Measurements from ENCODE around the gene CYP4F11. TPM values are rescaled to one million over a fixed set of nuclear protein-coding genes. Genes with fewer than 3 reads are reported as not detected.
"Not testable (repeated sequence)": the region's sequence is repeated elsewhere in the genome, so short reads cannot be mapped to it uniquely, and the experiment has no call there.

The CYP4F11 gene, protein sequence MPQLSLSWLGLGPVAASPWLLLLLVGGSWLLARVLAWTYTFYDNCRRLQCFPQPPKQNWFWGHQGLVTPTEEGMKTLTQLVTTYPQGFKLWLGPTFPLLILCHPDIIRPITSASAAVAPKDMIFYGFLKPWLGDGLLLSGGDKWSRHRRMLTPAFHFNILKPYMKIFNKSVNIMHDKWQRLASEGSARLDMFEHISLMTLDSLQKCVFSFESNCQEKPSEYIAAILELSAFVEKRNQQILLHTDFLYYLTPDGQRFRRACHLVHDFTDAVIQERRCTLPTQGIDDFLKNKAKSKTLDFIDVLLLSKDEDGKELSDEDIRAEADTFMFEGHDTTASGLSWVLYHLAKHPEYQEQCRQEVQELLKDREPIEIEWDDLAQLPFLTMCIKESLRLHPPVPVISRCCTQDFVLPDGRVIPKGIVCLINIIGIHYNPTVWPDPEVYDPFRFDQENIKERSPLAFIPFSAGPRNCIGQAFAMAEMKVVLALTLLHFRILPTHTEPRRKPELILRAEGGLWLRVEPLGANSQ
- 0.27 TPM for total RNA-seq
- long read RNA-seq, partial matches to known transcripts = 0 of 1 reads
- long read RNA-seq, other reads (novel, unspliced or antisense) = 1 of 1 reads

DNA sequence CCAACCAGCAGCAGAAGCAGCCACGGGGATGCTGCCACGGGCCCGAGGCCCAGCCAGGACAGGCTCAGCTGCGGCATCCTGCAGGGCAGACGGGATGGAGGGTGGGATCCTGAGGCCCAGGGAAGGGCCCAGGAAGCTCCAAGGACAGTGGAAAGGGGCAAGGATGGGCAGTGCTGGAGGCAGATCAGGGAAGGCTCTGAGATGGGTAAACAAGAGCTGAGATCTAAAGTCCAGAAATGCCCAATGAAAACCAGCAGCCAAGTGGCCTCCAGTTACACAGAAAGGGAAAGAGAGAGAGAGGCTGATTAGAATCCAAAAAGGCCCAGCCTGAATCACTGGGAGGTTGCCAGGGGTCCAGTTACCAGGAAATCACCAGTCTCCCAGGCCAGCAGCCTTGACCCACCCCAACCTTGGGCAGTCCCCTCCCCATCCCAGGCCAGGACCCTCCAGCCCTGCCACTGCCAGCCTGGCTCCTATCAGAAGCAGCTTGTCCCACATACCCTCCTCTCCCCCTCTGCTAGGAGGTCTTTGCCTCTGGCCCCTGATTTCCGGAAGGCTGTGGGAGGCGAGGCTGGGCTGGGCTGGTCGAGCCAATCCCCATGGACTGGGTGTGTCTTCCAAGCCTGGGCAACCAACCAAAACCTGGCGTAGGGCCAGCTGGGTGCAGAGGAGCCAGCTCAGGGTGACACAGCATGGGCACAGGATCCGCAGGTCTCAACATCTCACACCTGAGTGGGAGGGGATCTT, at the start of gene CYP4F11:
Gene CYP4F11, minus strand, starts transcription at position 198 of the 747 bp plus-strand sequence. Its CDS starts 121 bp downstream, at position 77.
- ATAC-seq = peak; percentile 93
- intact Hi-C loops (cut with micrococcal nuclease) = no loop called here
- peak; percentile 71 for DNase-seq

DNA sequence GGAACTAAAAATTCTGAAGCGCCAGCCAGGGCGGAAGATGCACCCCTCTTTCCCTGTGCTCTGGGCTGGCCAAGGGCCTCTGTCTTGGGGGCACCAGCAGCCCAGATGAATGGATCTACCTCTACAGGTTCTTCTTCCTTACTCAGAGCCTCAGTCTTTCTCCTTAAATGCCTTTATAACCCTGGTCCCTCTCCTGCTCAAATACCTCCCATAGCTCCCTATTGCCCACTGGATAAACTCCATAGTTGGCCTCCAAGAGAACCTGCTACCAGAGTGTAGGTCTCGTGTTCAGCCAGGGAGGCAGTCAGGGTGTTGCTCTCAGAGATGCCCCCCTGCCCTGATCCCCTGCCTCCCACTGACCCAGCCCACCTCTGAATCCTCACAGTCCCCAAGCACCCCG, 45.0 kb upstream of the CYP4F11 start:
- intact Hi-C loops (cut with micrococcal nuclease) = no loop called here
- ATAC-seq (no peak), DNase-seq (no peak)

DNA sequence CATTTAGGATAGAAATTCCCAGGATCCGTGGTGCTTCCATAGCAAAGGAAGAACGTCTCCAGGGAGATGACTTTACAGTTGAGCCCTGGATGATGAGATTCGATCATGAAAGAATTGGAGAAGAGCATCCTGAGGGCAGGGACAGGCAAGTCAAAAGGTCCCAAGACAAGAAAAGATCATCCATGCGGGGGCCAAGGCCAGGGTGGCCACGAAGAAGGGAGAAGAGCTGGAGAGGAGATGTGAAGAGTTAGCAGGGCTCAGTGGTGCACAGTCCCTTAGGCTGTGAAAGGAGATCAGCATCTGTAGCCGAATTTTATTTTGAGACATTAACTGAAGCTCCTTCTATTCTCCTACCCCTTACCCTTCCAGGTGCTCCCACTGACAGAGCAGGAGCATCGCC, 43.4 kb upstream of the CYP4F11 start:
- ATAC-seq (no peak), DNase-seq (no peak)
- intact Hi-C loops (cut with micrococcal nuclease) = no loop called here

DNA sequence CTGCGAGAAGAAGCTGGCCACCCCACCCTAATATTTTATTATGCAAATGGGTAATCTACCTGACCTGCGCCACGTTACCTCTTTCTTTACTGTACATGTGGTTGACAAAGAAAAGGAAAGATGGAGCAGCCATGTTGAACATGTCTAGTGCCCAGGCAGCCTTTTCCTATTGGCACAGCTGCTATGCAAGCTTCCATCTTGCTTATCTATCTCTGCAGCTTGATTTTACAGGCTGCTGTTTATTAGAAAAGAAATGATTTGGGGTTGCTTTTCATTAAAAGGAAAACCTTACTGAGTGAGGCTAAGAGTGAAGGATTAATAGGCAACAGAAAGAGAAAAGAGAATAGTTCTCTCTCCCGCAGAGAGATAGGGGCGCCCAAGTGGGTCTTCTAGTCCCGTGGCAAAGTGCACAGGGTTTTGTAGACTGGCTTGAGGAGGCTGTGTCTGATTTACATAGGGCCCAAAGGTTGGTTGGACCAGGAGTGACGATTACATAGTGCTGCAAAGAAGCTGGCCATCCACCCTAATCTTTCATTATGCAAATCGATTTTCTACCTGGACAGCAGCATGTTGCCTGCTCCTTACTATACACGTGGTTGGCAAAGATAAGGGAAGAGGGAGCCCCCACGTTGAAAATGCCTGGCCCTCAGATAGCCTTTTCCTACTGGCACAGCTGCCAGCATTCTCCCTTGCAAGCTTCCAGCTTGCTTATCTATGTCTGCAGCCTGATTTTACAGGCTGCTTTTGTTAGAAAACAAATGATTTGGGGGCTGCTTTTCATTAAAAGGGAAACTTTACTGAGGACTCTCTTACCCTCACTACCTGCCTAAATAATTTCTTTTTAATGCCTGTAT, 42.7 kb upstream of the CYP4F11 start:
- ATAC-seq = no peak
- DNase-seq = no peak
- intact Hi-C loops (cut with micrococcal nuclease) = no loop called here

DNA sequence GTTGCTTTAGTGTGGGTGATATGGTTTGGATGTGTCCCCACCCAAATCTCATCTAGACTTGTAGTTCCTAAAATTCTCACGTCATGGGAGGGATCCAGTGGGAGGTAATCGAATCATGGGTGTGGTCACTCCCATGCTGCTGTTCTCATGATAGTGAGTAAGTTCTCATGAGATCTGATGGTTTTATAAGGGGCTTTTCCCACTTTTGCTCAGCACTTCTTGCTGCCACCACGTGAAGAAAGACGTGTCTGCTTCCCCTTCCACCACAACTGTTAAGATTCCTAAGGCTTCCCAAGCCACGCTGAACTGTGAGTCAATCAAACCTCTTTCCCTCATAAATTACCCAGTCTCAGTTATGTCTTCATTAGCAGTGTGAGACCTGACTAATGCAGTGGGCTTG, 40.5 kb upstream of the CYP4F11 start:
- intact Hi-C loops (cut with micrococcal nuclease) = no loop called here
- DNase-seq (no peak), ATAC-seq (no peak)

DNA sequence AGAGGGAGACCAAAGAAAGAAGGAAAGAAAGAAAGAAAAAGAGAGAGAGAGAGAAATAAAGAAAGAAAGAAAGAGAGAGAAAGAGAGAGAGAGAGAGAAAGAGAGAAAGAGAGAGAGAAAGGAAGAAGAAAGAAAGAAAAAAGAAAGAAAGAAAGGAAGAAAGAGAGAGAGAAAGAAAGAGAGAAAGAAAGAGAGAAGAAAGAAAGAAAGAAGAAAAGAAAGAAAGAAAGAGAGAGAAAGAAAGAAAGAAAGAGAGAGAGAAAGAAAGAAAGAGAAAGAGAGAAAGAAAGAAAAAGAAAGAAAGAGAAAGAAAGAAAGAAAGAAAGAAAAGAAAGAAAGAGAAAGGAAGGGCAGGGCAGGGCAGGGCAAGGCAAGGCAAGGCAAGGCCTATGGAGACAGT, 37.7 kb upstream of the CYP4F11 start:
- DNase-seq; intact Hi-C loops (cut with micrococcal nuclease); ATAC-seq: not testable (repeated sequence)

DNA sequence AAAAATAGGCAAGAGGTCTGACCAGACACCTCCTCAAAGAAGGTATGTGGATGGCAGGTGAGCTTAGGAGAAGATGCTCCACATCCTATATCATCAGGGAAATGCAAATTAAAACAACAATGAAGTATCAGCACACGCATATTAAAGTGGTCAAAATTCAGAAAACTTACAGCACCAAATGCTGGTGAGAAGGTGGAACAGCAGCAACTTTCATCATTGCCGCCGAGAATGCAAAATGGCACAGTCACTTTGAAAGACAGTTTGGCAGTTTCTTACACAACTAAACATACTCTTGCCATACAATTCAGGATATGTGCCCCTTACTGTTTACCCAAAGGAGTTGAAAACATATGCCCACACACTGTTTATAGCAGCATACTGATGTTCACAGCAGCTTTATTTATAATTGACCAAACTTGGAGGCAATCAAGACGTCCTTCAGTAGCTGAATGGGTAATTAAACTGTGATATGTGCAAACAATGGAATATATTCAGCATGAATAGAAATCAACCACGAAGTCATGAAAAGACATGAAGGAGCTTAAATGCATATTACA, 37.0 kb upstream of the CYP4F11 start:
- intact Hi-C loops (cut with micrococcal nuclease) = no loop called here
- no peak for ATAC-seq

DNA sequence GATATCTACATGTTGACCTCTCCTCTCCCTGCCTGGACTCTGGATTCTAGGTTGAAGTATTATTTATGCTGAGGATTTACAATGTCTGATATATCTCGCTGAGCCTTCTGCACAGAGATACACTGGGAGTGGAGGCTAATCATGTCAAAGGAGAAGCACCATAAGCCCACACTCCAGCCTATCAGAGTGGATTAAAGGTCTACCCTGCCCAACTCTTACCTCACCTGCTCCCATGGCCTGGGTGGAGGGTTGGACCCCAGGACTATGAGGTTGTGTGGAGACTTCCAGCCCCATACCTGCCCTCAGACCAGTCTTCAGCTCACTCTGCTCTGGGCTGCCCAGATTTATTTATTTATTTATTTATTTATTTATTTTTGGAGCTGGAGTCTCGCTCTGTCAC, 29.9 kb upstream of the CYP4F11 start:
- DNase-seq (no peak), ATAC-seq (no peak)
- intact Hi-C loops (cut with micrococcal nuclease) = no loop called here

More for the DNA sequence above, 37.0 kb upstream of the CYP4F11 start:
- no peak for DNase-seq

DNA sequence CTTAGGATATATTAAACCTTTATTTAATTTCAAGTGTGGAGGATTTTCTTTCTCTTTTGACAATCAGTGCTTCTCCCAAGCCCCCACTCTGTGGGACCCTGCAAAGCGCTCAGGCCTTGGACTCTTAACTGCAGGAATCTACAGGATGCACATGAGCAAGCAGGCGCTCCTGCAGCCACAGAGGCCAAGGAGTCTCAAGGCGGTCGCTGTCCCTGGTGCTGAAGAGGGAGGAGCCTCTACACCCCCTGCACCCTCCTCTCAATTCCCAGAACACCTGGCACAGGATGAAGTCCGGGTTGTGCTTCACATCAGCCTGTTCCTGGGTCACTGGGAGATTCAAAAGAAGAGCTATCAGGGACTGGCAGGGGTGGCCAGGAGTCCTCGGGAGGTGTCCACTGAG, 28.0 kb upstream of the CYP4F11 start:
- ATAC-seq (no peak), DNase-seq (no peak)
- intact Hi-C loops (cut with micrococcal nuclease) = no loop called here

DNA sequence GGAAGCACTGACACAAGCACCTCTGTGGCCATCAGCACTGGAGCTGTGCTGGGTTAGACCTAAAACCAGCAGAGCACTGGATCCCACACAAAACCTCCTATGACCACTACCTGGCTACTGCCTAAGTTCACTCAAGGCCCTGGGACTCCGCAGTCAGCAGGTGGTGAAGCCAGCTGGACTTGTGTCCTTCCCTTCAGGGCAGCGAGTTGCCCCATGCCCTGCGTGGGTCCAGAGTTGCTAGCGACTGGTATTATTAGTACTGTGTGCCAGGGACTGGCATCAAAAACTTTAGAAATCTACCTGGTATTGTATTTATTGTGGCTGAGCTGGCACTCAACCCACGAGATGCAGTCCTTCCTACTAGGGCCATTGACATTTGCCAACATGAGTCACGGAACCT, 20.5 kb upstream of the CYP4F11 start:
- ATAC-seq (no peak), DNase-seq (no peak)
- intact Hi-C loops (cut with micrococcal nuclease) = no loop called here

DNA sequence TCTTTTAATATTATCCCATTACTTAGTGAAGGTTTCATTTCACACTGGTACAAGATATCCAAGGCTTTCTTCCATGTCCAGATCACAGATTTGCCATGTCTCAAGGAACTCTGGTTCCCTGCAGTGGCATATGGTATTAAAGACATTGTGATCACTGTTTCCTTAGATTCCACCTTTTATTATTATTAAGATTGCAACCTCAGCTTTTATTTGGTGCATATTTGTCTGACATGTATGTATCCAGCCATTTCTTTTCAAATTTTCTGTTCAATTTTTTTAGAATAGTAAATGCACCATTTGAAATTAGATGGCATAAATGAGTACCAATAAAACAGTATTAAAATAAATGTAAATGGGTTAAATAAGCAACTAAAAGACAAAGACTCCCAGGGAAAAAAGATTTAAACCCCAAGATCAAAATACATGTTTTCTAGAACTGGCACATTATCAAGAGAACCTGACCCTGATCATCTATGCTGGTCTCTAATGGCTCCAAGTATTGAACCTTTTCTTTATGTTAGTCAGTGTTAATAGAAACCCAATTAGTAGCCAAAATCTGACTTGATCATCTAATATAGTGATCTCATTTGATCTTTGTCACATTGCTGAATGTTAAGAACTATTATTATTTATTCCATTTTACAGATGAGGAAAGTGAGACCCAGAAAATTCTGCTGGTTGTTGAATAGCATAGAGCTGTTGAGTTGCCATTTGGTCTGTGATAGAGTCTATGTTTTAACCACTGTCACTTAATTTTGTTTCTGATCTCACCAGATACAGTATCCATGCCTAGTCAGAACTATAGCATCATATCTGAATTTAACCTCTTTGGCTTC, 14.1 kb upstream of the CYP4F11 start, which contains the start of gene OR10H4:
Gene OR10H4, plus strand, starts transcription at position 786 of the 836 bp plus-strand sequence. Its CDS starts 0 bp downstream, at position 786.
- intact Hi-C loops (cut with micrococcal nuclease) = no loop called here
- no peak for ATAC-seq

DNA sequence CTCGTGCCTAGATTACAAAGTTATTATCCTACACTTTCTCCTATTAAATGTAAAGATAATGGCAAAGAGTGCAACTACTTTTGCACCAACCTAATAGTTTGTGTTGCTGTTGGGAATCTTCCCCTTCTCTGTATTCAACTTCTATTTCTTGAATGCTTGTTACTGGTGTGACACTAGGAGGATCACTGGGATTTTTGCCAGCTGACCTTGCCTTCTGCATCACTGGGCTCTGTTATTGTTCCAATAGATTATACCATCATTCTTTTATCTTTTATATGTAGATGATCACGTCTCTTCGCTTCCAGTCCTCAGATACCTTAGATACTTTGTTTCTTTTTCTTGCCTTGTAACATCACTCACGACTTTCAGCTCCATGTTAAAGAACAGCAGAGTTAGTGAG, 11.0 kb upstream of the CYP4F11 start:
- ATAC-seq = no peak
- no peak for DNase-seq
- intact Hi-C loops (cut with micrococcal nuclease) = no loop called here

More for the DNA sequence above, 14.1 kb upstream of the CYP4F11 start, which contains the start of gene OR10H4:
- no peak for DNase-seq

DNA sequence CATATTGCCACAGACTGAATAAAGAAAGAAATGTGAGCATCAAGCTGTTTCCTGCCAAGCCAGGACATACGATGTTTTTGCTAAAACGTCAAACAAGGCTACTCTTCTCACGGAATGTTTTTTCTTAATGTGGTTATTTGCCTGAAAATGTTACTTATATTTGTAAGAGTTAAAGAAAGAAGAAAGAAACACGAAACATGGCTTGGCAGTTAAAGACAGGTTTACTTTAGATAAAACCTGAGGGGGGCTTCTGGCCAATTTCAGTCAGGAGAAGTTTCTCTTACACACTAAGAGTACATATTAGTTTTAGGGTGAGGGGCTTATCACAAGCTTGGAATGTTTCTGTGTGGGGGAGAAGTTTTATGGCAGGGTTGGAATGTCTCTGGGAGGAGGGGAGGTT, 10.1 kb upstream of the CYP4F11 start:
- no peak for ATAC-seq
- intact Hi-C loops (cut with micrococcal nuclease) = no loop called here
- DNase-seq = no peak

DNA sequence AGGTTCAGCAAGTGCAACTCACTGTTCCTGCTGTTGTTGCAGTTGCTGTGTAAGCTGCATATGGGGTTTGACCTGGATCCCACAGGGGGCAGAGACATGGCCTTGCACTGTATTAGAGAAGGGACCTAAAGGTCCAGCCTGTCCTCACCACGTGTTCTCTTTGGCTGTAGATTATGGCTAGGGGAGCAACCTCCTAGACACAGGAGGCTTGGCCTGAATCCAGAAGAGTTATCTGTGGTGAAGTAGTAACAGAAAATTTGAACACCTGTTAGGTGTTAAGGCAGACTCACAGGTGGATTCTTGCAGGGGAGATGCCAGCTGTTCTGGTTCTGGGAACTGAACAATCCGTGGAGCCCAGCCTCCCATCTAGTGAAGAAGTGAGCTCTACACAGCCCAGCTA, 3.4 kb upstream of the CYP4F11 start:
- ATAC-seq (no peak), DNase-seq (no peak)
- intact Hi-C loops (cut with micrococcal nuclease) = no loop called here

DNA sequence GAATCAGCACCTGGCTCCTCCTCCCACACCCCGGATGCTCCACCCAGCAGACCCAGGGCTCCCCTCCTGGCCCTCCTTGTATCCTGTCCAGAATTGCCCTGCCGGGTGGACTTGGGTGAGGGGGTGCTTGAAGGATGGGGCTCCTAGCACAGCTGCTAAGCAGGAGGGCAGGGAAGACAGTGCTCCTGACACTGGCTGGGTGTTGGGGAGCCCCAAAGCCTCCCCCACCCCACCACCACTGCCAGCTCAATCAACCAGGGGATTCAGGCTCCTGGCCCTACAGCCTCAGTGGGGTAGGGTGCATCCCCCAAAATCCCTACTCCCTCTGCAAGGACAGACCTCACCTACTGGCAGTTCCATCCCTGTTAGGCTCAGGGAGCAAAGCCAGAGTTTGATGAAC, 2.6 kb upstream of the CYP4F11 start:
- DNase-seq (no peak), ATAC-seq (no peak)
- intact Hi-C loops (cut with micrococcal nuclease) = no loop called here

DNA sequence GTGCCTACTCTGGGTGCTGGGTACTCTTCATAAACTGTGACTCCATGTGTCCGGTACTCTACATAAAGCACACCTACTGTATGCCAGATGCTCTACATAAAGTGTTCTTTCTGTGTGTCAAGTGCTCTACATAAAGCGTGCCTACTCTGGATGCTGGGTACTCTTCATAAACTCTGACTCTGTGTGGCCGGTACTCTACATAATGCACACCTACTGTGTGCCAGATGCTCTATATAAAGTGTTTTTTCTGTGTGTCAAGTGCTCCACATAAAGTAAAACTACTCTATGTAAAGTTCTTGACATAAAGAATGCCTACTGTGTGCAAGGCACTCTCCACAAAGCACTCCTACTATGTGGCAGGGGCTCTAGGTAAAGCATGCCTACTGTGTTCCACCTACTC, 1.8 kb upstream of the CYP4F11 start:
- intact Hi-C loops (cut with micrococcal nuclease) = no loop called here
- no peak for DNase-seq
- ATAC-seq = no peak

DNA sequence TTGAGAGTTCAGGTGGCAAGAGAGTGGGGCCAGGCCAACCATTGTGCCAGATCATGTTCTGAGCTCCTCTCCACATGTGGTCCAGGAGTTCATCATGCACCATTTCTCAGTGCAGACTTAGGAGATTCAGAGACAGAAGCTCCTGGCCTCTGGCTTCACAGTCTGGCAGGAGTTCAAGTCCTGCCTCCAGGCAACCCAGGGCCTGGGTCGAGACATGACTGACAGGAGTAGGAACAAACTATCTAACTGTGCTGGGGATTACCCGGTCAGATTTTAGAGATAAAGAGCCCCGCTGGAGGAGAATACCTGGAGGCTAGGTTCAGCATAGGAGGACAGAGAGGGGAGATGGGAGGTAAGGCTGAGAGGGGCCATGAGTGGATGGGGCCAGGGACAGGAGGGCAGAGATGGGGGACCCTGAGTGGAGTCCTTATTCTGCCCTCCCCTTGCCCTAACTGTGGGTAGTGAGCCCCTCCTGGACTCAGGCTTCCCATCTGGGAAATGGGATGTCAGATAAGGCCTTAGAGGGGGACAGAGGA, 906 bp upstream of the CYP4F11 start:
- DNase-seq = no peak
- intact Hi-C loops (cut with micrococcal nuclease) = no loop called here
- ATAC-seq = no peak

Data from left ventricle myocardium superior (tissue), 1 donor.